ENCODE results near the gene NOXA1. TPM values are rescaled to one million over a fixed set of nuclear protein-coding genes. Genes with fewer than 3 reads are reported as not detected.

NOXA1 gene
- total RNA-seq, 6 donors from 2014 or later: 3.3 to 34.6 (median 11.7) TPM

GRCh38 chr9:137380606-137381005 lies 42.6 kb upstream of the NOXA1 start:
- H3K4me1 ChIP-seq: peaks cover 0 to 15% (median 6%) of the 10 kb centered on the region in 4 donors
- no peak overlapping the region for H3K27ac ChIP-seq
- WGBS, 2 donors: 89 to 100% methylated on average over 1 to 3 of the region's 7 CpGs
- H3K27me3 ChIP-seq: no peaks in the 10 kb centered on the region
- no peak for TF ChIP-seq POLR2A (IDR thresholded peaks at IDR 0.05)
- no peak for TF ChIP-seq POLR2AphosphoS5 (IDR thresholded peaks at IDR 0.05)
- no peak for TF ChIP-seq EP300 (IDR thresholded peaks at IDR 0.05)
- no peak for TF ChIP-seq CTCF (IDR thresholded peaks at IDR 0.05)
- H3K9me3 ChIP-seq: no peaks in the 10 kb centered on the region
- no peak overlapping the region for H3K4me3 ChIP-seq
- DNase-seq: no peak
- ATAC-seq (ENCODE audit: low FRiP score in 2 of 2): no peak
- peaks cover 0 to 4% (median 0%) of the 10 kb centered on the region in 4 donors for H3K36me3 ChIP-seq

- ATAC-seq (ENCODE audit: low FRiP score in 2 of 2): no peak
These were observed 41.4 kb upstream of the NOXA1 start for GRCh38 chr9:137381501-137382443.

GRCh38 chr9:137382444-137383080 lies 40.6 kb upstream of the NOXA1 start:
- WGBS, 2 donors: 75 to 78% methylated on average over 9 to 25 of the region's 25 CpGs
- peak; percentile 17 to 24 for ATAC-seq (ENCODE audit: low FRiP score in 2 of 2)
- TF ChIP-seq POLR2AphosphoS5 (IDR thresholded peaks at IDR 0.05): no peak
- no peak for TF ChIP-seq EP300 (IDR thresholded peaks at IDR 0.05)
- TF ChIP-seq CTCF (IDR thresholded peaks at IDR 0.05): no peak
- TF ChIP-seq POLR2A (IDR thresholded peaks at IDR 0.05): no peak

More at GRCh38 chr9:137381501-137382443, 41.4 kb upstream of the NOXA1 start:
- Histone ChIP-seq H3K27me3 (no peaks in the 10 kb centered on the region), H3K4me3 (no peak overlapping the region), H3K9me3 (no peaks in the 10 kb centered on the region), H3K4me1 (peaks cover 0 to 19% (median 8%) of the 10 kb centered on the region in 4 donors), H3K36me3 (peaks cover 0 to 4% (median 0%) of the 10 kb centered on the region in 4 donors), H3K27ac (peak overlapping the region in 2 of 4 donors; percentile 53 to 67)
- TF ChIP-seq POLR2AphosphoS5 (IDR thresholded peaks at IDR 0.05): no peak
- no peak for TF ChIP-seq CTCF (IDR thresholded peaks at IDR 0.05)
- TF ChIP-seq EP300 (IDR thresholded peaks at IDR 0.05): no peak
- TF ChIP-seq POLR2A (IDR thresholded peaks at IDR 0.05): no peak
- peak in 1 of 2 donors; percentile 64 for DNase-seq
- 87% methylated on average over 52 to 53 of the region's 53 CpGs for WGBS, 2 donors

GRCh38 chr9:137383081-137383783 lies 40.0 kb upstream of the NOXA1 start:
- peaks cover 0 to 4% (median 0%) of the 10 kb centered on the region in 4 donors for H3K36me3 ChIP-seq
- ATAC-seq (ENCODE audit: low FRiP score in 2 of 2) (peak in 1 of 2 donors; percentile 19), DNase-seq (peak in 1 of 2 donors; percentile 78)
- 67 to 73% methylated on average over 14 to 27 of the region's 27 CpGs for WGBS, 2 donors
- peaks cover 10 to 34% (median 21%) of the 10 kb centered on the region in 4 donors for H3K4me1 ChIP-seq
- H3K27me3 ChIP-seq: no peaks in the 10 kb centered on the region
- H3K9me3 ChIP-seq: no peaks in the 10 kb centered on the region
- TF ChIP-seq POLR2A (IDR thresholded peaks at IDR 0.05): no peak
- no peak for TF ChIP-seq EP300 (IDR thresholded peaks at IDR 0.05)
- TF ChIP-seq CTCF (IDR thresholded peaks at IDR 0.05): no peak
- no peak for TF ChIP-seq POLR2AphosphoS5 (IDR thresholded peaks at IDR 0.05)
- peak overlapping the region in 1 of 4 donors; percentile 53 for H3K27ac ChIP-seq
- no peak overlapping the region for H3K4me3 ChIP-seq

More at GRCh38 chr9:137382444-137383080, 40.6 kb upstream of the NOXA1 start:
- Histone ChIP-seq H3K27ac (peak overlapping the region in 2 of 4 donors; percentile 53 to 67), H3K9me3 (no peaks in the 10 kb centered on the region), H3K36me3 (peaks cover 0 to 4% (median 0%) of the 10 kb centered on the region in 4 donors), H3K4me1 (peaks cover 7 to 27% (median 14%) of the 10 kb centered on the region in 4 donors), H3K4me3 (no peak overlapping the region), H3K27me3 (no peaks in the 10 kb centered on the region)
- DNase-seq: peak in 1 of 2 donors; percentile 78
